Panc1 (cell line): Measurements from ENCODE around the gene LONRF2.

Experiments
- POLR2AphosphoS5 ChIP-seq: IDR thresholded peaks from 2 replicates; pipeline ENCODE4 v1.6.1; 2012; ENCODE audit warnings: mild to moderate bottlenecking, low read depth, low read length, moderate library complexity
- SIN3A ChIP-seq: IDR thresholded peaks from 2 replicates; pipeline ENCODE4 v1.6.1; 2012; ENCODE audit warnings: low read depth, mild to moderate bottlenecking, low read length, moderate library complexity, borderline replicate concordance; ENCODE audit not compliant: insufficient read depth
- TCF7L2 ChIP-seq: IDR thresholded peaks from 2 replicates; pipeline ENCODE4 v1.6.1; 2011; ENCODE audit warnings: mild to moderate bottlenecking, low read depth, low read length, inconsistent platforms
- TF ChIP-seq, protein P1 (sequence below): fragments of 450-650 bp; IDR thresholded peaks from 2 replicates; pipeline ENCODE4 v1.5.1; 2017; ENCODE audit warnings: mild to moderate bottlenecking

DNA sequence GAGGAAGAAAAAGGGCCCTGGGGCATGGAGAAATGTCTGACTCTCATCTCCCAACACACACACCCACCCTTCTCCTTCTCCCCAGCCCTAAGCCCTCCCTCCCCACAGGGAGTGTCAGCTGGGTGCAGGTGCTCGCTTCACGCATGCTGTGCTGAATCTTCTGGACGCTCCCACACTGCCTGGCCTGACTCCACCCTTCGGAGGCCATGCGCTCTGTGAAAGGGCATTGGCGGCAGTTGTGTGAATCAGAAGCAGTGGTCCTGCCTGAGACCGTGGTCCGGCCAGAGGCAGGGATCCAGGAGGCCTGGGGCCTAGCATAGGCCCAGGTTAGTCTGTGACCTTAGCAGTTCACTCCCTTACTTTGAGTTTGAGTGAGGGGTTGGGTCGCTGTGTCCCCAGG, 57.1 kb downstream of the LONRF2 start:
- TF ChIP-seq, protein P1, sequence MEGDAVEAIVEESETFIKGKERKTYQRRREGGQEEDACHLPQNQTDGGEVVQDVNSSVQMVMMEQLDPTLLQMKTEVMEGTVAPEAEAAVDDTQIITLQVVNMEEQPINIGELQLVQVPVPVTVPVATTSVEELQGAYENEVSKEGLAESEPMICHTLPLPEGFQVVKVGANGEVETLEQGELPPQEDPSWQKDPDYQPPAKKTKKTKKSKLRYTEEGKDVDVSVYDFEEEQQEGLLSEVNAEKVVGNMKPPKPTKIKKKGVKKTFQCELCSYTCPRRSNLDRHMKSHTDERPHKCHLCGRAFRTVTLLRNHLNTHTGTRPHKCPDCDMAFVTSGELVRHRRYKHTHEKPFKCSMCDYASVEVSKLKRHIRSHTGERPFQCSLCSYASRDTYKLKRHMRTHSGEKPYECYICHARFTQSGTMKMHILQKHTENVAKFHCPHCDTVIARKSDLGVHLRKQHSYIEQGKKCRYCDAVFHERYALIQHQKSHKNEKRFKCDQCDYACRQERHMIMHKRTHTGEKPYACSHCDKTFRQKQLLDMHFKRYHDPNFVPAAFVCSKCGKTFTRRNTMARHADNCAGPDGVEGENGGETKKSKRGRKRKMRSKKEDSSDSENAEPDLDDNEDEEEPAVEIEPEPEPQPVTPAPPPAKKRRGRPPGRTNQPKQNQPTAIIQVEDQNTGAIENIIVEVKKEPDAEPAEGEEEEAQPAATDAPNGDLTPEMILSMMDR = no peak
- TF ChIP-seq SIN3A (no peak), POLR2AphosphoS5 (no peak), TCF7L2 (no peak)
